IMR-90 (cell line): Measurements from ENCODE around the gene SULT1C4.

ENCODE experiments used
- CHD1 ChIP-seq: IDR thresholded peaks from 2 replicates; pipeline ENCODE4 v1.6.1; 2012; ENCODE audit warnings: low read depth, low read length, improper control_type of control experiment
- MAZ ChIP-seq: IDR thresholded peaks from 2 replicates; pipeline ENCODE4 v1.6.1; 2012; ENCODE audit warnings: low read depth, mild to moderate bottlenecking, low read length, improper control_type of control experiment, moderate library complexity, borderline replicate concordance
- MXI1 ChIP-seq: IDR thresholded peaks from 2 replicates; pipeline ENCODE4 v1.6.1; 2012; ENCODE audit warnings: low read depth, mild to moderate bottlenecking, low read length, moderate library complexity, borderline replicate concordance
- NFE2L2 ChIP-seq: fragments of 150-350 bp; IDR thresholded peaks from 2 replicates; pipeline ENCODE4 v1.6.1; 2016; ENCODE audit warnings: low read depth, mild to moderate bottlenecking, low read length
- POLR2A ChIP-seq: IDR thresholded peaks from 2 replicates; pipeline ENCODE4 v1.6.1; 2012; ENCODE audit warnings: mild to moderate bottlenecking, low read depth, low read length
- RAD21 ChIP-seq: IDR thresholded peaks from 2 replicates; pipeline ENCODE4 v1.6.1; 2012; ENCODE audit warnings: low read length, improper control_type of control experiment
- RFX5 ChIP-seq: IDR thresholded peaks from 2 replicates; pipeline ENCODE4 v1.8.0; 2012; ENCODE audit warnings: low read depth, mild to moderate bottlenecking, low read length, moderate library complexity
- SMC3 ChIP-seq: fragments of 150-350 bp; IDR thresholded peaks from 2 replicates; pipeline ENCODE4 v1.6.1; 2016; ENCODE audit warnings: low read depth, mild to moderate bottlenecking, antibody characterized with exemption, low read length, moderate library complexity
- TF ChIP-seq, protein P1 (sequence below): conservative IDR thresholded peaks from 2 replicates; pipeline ENCODE4 v1.5.1; 2012; ENCODE audit warnings: mild to moderate bottlenecking, low read depth, low read length, improper control_type of control experiment
- TF ChIP-seq, protein P2 (sequence below): fragments of 150-350 bp; IDR thresholded peaks from 2 replicates; pipeline ENCODE4 v1.6.1; 2017; ENCODE audit warnings: mild to moderate bottlenecking, antibody characterized with exemption, low read length, low read depth

DNA sequence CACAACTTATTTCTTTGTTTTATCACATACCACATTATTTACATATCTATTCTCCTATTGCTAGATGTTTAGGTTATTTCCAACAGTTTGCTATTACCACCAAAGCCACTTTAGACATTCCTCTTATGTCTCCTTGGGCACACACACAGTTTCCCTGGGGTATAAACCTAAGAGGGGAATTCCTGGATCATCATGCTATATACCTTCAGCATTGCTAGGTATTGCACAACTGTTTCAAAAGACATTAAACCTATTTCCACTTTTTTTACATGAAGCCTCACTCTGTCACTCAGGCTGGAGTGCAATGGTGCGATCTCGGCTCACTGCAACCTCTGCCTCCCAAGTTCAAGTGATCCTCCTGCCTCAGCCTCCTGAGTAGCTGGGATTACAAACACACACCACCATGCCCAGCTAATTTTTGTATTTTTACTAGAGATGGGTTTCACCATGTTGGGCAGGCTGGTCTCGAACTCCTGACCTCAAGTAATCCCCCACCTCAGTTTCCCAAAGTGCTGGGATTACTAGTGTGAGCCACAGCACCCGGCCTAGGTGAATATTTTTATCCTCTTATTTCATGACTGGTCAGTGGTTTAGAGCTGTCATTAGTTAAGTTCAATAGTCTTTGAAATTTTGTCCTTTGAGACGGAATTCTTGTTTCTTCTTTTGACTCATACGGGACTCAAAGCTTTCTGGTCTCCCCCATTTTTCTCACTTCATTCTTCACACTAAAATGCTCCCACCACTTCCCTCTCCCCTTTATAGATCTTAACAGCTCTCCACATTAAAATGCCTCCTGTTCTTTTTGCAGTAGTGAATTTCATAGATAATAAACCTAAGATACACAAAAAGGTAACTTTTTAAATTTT is 30.3 kb downstream of the SULT1C4 start:
- TF ChIP-seq, protein P1, sequence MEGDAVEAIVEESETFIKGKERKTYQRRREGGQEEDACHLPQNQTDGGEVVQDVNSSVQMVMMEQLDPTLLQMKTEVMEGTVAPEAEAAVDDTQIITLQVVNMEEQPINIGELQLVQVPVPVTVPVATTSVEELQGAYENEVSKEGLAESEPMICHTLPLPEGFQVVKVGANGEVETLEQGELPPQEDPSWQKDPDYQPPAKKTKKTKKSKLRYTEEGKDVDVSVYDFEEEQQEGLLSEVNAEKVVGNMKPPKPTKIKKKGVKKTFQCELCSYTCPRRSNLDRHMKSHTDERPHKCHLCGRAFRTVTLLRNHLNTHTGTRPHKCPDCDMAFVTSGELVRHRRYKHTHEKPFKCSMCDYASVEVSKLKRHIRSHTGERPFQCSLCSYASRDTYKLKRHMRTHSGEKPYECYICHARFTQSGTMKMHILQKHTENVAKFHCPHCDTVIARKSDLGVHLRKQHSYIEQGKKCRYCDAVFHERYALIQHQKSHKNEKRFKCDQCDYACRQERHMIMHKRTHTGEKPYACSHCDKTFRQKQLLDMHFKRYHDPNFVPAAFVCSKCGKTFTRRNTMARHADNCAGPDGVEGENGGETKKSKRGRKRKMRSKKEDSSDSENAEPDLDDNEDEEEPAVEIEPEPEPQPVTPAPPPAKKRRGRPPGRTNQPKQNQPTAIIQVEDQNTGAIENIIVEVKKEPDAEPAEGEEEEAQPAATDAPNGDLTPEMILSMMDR: no peak
- TF ChIP-seq CHD1 (no peak), RFX5 (no peak), SMC3 (no peak), RAD21 (no peak), POLR2A (no peak), NFE2L2 (no peak), MXI1 (no peak), MAZ (no peak)
- TF ChIP-seq, protein P2, sequence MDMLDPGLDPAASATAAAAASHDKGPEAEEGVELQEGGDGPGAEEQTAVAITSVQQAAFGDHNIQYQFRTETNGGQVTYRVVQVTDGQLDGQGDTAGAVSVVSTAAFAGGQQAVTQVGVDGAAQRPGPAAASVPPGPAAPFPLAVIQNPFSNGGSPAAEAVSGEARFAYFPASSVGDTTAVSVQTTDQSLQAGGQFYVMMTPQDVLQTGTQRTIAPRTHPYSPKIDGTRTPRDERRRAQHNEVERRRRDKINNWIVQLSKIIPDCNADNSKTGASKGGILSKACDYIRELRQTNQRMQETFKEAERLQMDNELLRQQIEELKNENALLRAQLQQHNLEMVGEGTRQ: no peak
